ENCODE measurements around the gene SDHAF4.

DNA sequence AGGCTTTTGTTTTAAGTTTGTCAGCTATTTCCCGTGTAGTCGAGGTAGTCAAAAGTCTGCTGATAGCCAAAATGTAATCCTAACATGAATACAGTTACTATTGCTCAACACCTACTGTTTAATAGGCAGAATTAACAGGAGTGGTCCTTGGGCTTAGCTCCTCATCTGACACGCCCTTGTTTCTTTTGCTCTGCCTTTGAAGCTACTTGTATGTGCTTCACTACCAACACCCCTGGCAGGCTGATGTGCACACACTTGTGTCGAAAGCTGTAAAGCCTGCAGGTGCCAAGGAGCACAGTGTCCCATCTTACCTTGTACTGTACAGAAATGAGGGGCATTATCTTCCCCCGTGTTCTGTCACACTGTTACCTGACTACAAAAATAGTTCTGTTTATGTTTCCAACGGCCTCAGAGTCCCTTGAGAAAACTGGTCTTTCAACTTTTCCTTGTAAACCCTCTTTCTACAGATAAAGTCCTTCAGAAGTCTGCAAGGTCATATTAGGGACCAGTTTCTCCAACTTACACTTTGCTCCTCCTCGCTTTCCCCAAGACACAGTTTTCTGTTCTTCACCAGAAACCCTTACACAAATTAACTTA lies 9.3 kb downstream of the SDHAF4 start:
- TF ChIP-seq GATA3 (IDR thresholded peaks at IDR 0.05; ENCODE audit: low read depth, low read length): no peak
- TF ChIP-seq GATA2 (IDR thresholded peaks at IDR 0.05; ENCODE audit: low read depth, low read length): no peak
